ENCODE measurements around the gene MTCL3.

MTCL3 gene

DNA sequence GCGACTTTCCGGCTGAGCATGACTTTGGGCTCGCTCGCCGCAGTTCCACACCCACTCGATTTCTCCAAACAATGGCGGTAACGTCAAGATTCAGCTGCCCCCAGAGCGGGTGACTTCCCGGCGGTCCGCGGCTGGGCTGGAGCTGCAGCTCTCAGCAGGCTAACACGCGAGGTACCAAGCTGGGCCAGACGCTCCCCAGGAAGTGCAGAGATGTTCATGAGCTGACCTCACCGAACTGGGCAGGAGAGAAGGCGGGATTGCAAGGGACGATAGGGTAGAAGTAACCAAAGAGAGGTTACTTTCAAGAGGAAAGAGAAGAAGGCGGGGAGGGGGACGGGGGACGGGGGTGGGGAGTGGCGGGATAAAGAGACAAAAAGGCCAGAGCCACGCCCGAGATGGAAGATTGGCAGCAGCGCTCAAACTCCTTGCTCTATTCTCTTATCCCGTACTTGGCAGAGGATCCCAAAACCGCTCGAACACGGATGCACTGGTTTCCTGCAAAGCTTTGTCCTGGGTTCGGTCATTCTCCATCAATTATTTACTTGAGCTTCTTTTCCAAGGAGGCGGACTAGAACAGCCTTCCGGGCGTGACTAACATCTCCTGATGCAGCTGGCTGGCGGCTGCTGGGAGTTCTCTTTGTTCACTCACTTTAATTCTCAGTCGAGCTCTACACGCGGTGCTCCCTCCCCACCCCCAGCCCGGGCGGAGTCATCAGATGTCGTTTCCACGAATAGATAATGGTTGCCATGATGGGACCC, at the start of gene MTCL3:
TSS of gene MTCL3 (minus strand) at position 626 of the 759 bp plus-strand sequence.
- peak; percentile 14 for DNase-seq (ENCODE audit: low spot score)
- no peak for FAIRE-seq

GRCh38 chr6:127567476-127567875, 48.3 kb upstream of the MTCL3 start:
- DNase-seq (ENCODE audit: low spot score) (no peak), FAIRE-seq (no peak)

GRCh38 chr6:127566651-127567050, 47.5 kb upstream of the MTCL3 start:
- DNase-seq (ENCODE audit: low spot score), result no peak
- no peak for FAIRE-seq

GRCh38 chr6:127566119-127566518, 47.0 kb upstream of the MTCL3 start:
- FAIRE-seq (no peak), DNase-seq (ENCODE audit: low spot score) (no peak)

- no peak for FAIRE-seq
- DNase-seq (ENCODE audit: low spot score), result no peak
Measured at GRCh38 chr6:127564761-127565160, 45.6 kb upstream of the MTCL3 start.

DNA sequence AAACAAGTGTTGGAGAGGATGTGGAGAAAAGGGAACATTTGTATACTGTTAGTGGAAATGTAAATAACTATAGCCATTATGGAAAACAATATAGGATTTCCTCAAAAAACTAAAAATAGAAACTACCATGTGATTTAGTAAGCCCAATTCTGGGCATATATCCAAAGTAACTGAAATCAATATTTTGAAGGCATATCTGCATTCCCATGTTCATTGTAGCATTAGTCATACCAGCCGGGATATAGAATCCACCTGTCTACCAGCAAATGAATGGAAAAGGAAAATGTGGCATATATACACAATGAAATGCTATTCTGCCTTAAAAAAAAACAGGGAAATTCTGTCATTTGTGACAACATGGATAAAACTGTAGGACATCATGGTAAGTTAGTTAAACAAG, 42.5 kb upstream of the MTCL3 start:
- FAIRE-seq (no peak), DNase-seq (ENCODE audit: low spot score) (no peak)

GRCh38 chr6:127554435-127555006, 35.4 kb upstream of the MTCL3 start:
- FAIRE-seq (peak; percentile 82), DNase-seq (ENCODE audit: low spot score) (peak; percentile 56)

- FAIRE-seq (no peak), DNase-seq (ENCODE audit: low spot score) (no peak)
Measured at GRCh38 chr6:127550403-127550802, 31.3 kb upstream of the MTCL3 start.

GRCh38 chr6:127547904-127548649, 28.9 kb upstream of the MTCL3 start:
- DNase-seq (ENCODE audit: low spot score) (peak; percentile 11), FAIRE-seq (no peak)

DNA sequence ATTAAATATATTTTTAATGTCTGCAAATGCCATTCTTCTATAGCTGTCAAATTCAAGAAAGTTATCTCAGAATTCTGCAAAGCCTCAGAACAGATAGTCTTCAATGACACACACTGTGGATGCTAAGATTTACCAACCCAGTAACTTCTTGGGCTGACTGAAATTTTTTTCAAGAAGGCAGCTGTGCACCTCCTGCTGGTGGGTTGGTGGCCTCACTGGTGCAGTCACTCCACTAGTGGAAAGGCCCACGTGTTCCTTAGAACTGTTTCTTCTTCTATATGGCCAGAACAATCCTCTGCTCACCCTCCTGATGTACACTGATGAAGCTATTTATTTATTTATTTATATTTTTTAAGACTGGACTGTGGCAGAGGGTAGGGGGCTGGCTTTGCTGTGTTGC, 28.1 kb upstream of the MTCL3 start:
- DNase-seq (ENCODE audit: low spot score), result peak; percentile 13
- no peak for FAIRE-seq

DNA sequence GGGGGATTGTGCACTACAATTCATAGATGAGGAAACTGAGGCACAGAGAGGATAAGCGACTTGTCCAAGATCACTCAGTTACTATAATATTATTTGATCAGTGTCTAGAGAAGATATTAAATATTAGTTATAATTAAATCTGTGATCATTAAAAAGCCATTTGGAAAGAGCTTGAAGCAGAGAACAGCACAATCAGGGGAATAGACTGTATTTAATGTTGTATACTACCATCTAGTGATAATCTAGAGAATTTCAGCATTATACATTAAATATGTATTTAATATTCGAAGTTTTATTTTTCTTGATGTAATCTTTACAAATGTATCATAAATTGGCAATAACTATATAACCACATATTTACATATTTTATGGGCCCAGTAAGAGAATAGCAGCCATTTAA, 20.1 kb upstream of the MTCL3 start:
- DNase-seq (ENCODE audit: low spot score), result peak; percentile 17
- no peak for FAIRE-seq

DNA sequence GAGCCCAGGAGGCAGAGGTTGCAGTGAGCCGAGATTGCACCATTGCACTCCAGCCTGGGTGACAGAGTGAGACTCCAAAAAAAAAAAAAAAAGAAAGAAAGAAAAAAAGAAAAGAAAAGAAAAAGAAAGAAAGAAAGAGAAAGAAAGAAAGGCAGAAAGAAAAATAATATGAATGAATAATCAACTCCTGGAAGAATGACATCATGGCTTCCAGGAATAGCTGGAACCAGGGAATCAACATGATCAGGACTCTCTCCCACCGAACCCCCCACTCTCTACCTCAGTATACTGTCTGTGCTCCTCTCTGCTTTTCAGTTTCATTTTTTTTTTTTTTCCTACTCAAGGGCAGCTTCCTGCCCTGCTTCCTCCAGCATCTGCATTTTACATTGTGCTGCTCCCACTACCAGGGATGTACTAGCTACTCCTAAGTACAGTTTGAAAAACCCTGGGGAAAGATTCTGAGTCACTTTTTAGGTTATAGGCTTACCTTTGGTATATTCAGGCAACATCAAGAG, 19.7 kb upstream of the MTCL3 start:
- no peak for DNase-seq (ENCODE audit: low spot score)
- no peak for FAIRE-seq

DNA sequence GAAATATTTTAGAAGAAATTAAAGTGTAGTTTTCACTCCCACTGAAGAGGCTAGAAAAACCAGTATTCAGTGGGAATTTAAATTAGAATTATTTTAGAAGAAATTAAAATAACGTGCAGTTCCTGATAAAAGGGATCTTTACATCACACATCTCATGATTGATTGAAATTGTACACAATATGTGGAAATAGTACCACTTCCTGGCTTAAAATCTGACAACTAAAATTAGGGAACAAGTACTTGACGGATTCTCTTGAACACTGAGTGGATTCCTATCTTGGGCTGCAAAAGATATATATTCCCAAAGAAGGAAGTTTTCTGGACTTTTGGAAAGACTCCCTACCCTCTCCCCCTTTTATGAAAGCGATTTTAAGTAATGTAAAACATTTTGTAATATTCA, 14.6 kb upstream of the MTCL3 start:
- FAIRE-seq (no peak), DNase-seq (ENCODE audit: low spot score) (no peak)

DNA sequence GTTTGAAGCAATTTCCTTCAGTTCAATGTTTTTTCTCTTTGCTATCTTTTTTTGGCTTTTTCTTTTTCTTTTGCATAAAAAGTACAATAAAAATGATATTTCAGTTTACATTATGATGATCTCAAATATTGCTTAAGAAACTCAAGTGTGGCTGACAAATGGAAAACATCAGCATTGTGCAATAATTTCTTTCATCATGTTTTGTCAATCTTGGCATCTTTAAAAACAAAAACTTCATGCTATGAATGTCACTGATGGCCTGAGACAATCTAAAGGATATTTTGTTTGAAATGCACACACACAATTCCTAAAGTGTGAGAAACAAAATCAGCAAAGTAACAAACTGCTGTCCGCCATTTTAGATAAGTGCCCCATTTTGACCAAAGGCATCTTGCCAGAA, 13.9 kb upstream of the MTCL3 start:
- no peak for FAIRE-seq
- DNase-seq (ENCODE audit: low spot score), result no peak

- no peak for FAIRE-seq
Measured at GRCh38 chr6:127522714-127523113, 3.6 kb upstream of the MTCL3 start.

GRCh38 chr6:127520066-127520465, 931 bp upstream of the MTCL3 start:
- FAIRE-seq, result no peak
- no peak for DNase-seq (ENCODE audit: low spot score)

More at GRCh38 chr6:127522714-127523113, 3.6 kb upstream of the MTCL3 start:
- DNase-seq (ENCODE audit: low spot score), result no peak

DNA sequence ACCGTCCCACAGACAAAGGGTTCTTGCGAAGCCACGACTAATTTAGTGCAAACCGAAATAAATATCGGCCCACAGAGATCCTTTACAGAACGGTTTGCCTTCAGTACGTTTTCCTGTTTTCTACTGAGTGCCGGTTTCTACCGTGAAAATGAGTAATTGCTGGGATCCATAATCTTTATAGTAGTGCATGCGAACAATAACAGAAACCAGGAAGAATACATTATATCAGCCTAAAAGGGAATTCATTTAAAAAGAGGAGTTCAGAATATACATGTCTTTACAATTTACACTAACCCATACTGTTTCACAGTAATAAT, 292 bp upstream of the MTCL3 start:
- FAIRE-seq (no peak), DNase-seq (ENCODE audit: low spot score) (no peak)

GRCh38 chr6:127518191-127518709, 885 bp downstream of the MTCL3 start:
- DNase-seq (ENCODE audit: low spot score) (no peak), FAIRE-seq (no peak)

DNA sequence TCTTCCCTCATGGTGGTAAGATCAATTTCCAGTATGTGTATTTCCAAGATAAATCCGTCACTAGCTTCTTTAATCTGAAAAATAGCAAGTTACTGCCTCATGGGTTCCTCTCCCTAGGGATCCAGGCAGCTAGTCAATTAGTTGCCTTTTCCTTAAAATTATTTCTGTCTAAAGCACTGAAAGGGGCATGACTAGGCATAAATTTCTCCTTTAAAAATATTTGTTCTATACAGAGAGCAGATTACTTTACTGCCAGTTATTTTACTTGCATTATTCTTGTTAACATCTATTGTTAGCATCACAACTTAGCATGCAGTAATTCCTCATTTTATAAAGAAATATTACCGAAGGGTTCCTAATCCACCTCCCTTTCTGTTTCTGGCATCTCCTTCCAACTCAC, 1.4 kb downstream of the MTCL3 start:
- no peak for DNase-seq (ENCODE audit: low spot score)
- no peak for FAIRE-seq

DNA sequence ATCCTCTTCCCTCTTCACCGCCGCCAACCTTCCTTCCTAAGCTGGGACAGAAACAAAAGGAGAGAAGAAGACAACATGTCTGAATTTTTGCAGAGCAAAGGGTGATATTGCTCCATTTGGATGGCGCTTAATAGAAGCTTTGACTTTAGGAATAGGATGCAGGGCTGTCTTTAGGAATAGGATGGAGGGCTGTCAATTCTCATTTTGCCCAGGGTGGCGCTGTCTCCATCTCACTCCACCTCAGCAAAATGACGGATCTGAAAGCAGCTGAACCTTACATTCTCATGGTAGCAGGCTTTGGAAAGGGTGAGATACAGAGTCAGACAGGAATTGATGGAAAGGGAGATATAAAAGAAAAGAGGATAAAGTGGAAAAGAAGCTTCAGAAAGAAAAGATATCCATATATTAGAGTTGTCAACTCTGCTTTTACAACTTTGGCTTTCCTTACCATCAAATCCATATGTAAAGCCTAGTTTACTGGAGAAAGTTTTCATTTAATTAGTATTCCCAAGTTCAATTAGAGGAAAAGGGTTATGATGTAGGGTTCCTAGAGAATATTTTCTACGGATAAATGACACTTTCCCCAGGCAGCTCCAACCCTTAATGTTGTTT, 2.4 kb downstream of the MTCL3 start:
- FAIRE-seq, result no peak
- DNase-seq (ENCODE audit: low spot score), result peak; percentile 68

GRCh38 chr6:127515794-127516661, 3.1 kb downstream of the MTCL3 start:
- DNase-seq (ENCODE audit: low spot score) (peak; percentile 84), FAIRE-seq (peak; percentile 23)

Measured in urothelium cell line (cell line).